ENCODE results near the gene BDH1.

The BDH1 gene

DNA sequence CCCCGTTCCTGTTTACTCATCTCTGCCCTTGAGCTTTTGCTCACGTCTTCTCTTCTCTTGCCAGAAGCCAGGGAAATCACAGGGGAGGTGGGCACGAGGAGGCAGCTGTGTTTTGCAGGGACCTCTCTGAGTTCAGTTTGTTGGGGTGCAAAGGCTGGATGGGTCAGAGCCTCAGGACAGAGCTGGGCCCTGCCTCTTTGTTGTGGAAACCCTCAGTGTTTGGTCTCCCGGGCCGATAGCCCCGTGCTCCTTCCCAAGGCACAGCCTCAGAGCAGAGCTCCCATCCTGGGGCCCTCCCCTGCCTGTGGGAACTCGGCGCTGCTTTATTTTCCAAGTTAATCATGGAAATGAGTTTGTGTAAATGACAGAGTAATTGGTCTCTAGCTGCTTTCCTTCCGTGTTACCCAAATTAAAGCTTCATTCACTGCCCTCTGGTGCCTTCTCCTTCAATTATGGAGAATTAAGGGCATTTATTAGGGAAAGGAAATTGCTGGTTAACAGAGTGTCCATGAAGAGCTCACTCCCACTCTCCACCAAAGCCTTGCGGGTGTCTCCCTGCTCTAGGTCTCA, 40.9 kb downstream of the BDH1 start:
- no peak for DNase-seq (ENCODE audit: low read depth)
- H3K4me3 ChIP-seq (ENCODE audit: low read depth, low read length): no peak overlapping the region
- TF ChIP-seq POLR2A (IDR thresholded peaks at IDR 0.05; ENCODE audit: extremely low read depth, insufficient read length) (no peak), MYC (IDR thresholded peaks at IDR 0.05; ENCODE audit: low read depth, low read length) (no peak)
- TF ChIP-seq, protein P1, sequence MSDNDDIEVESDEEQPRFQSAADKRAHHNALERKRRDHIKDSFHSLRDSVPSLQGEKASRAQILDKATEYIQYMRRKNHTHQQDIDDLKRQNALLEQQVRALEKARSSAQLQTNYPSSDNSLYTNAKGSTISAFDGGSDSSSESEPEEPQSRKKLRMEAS (IDR thresholded peaks at IDR 0.05; ENCODE audit: low read depth, low read length): no peak
- TF ChIP-seq, protein P2, sequence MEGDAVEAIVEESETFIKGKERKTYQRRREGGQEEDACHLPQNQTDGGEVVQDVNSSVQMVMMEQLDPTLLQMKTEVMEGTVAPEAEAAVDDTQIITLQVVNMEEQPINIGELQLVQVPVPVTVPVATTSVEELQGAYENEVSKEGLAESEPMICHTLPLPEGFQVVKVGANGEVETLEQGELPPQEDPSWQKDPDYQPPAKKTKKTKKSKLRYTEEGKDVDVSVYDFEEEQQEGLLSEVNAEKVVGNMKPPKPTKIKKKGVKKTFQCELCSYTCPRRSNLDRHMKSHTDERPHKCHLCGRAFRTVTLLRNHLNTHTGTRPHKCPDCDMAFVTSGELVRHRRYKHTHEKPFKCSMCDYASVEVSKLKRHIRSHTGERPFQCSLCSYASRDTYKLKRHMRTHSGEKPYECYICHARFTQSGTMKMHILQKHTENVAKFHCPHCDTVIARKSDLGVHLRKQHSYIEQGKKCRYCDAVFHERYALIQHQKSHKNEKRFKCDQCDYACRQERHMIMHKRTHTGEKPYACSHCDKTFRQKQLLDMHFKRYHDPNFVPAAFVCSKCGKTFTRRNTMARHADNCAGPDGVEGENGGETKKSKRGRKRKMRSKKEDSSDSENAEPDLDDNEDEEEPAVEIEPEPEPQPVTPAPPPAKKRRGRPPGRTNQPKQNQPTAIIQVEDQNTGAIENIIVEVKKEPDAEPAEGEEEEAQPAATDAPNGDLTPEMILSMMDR (IDR thresholded peaks at IDR 0.05; ENCODE audit: low read depth, low read length): no peak

DNA sequence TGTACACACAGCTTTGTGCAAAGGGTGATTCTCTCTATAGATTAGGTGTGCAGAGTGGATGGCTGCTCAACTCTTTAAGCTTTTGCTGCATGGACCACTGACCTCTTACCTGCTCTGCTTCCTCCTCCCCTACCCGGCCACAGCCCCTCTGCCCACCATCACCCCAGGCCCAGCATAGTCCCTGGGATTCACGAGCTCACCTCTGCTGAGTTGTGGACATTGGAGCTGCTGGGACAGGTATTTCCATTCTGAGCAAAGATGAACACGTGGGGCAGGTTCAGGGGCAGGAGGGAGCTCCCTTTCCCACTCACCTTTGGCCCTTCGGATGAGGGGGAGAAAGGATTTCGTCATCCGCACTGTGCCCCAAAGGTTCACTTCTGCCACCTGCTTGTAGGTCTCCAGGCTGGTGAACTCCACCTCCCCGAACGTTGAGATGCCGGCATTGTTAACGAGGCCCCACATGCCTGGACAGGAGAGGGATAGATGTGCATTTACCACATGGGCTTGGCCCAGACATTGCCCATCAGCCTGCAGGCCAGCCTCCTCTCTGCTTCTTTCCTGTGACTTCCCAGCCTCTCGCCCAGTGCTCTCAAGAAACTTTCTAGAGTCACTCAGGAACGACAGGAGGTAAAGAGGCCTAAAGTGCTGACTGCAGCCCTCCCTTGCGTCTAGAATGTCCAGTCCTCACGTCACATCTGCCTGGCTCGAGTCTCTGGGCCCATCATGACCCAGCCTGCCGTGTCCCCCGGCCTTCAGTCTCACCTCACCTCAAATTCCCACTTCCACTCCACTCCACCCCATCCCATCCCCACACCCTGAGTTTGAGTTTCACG, 41.6 kb downstream of the BDH1 start:
- DNase-seq (ENCODE audit: low read depth): no peak
- no peak overlapping the region for H3K4me3 ChIP-seq (ENCODE audit: low read depth, low read length)
- TF ChIP-seq, protein P2 (IDR thresholded peaks at IDR 0.05; ENCODE audit: low read depth, low read length): no peak
- TF ChIP-seq, protein P1 (IDR thresholded peaks at IDR 0.05; ENCODE audit: low read depth, low read length): no peak
- TF ChIP-seq MYC (IDR thresholded peaks at IDR 0.05; ENCODE audit: low read depth, low read length) (no peak), POLR2A (IDR thresholded peaks at IDR 0.05; ENCODE audit: extremely low read depth, insufficient read length) (no peak)

GRCh38 chr3:197512691-197513571, 42.8 kb downstream of the BDH1 start:
- no peak for DNase-seq (ENCODE audit: low read depth)
- no peak overlapping the region for H3K4me3 ChIP-seq (ENCODE audit: low read depth, low read length)
- TF ChIP-seq POLR2A (IDR thresholded peaks at IDR 0.05; ENCODE audit: extremely low read depth, insufficient read length) (no peak), MYC (IDR thresholded peaks at IDR 0.05; ENCODE audit: low read depth, low read length) (no peak)
- TF ChIP-seq, protein P1 (IDR thresholded peaks at IDR 0.05; ENCODE audit: low read depth, low read length): no peak
- TF ChIP-seq, protein P2 (IDR thresholded peaks at IDR 0.05; ENCODE audit: low read depth, low read length): no peak

DNA sequence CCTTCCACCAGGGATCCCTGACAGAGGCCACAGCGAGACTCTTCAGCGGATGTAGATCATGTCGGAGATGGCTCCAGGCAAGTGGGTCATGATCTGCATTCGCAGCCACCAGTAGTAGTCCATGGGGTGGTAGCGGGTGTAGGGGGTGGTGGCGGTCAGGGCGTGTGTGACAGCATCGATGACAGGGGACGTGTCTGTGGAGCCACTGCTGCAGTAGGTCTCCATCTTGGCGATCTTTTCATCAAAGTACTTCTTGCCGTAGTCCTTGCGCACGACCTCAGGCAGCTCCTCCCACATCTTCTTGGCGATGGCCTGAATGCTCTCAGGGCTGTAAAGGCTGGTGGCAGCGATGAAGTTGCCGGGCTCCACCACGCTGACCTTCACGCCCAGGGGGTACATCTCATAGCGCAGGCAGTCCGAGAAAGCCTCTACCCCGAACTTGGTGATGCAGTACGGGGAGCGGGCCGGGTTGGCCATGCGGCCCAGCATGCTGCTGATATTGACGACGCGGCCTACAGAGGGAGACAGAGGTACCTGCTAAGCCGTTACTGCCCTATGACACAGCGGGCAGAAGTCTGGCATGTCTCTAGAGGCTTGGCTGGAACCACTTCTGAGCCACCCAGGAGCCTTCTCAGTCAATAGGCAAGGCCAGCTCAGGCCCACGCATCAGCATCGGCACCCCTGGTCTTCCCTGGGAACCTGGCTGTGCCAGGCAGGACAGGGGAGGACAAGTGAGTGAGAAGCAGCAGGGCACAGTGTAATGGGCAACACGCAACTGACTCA, 43.7 kb downstream of the BDH1 start:
- TF ChIP-seq, protein P1 (IDR thresholded peaks at IDR 0.05; ENCODE audit: low read depth, low read length): no peak
- TF ChIP-seq POLR2A (IDR thresholded peaks at IDR 0.05; ENCODE audit: extremely low read depth, insufficient read length): no peak
- H3K4me3 ChIP-seq (ENCODE audit: low read depth, low read length): no peak overlapping the region
- DNase-seq (ENCODE audit: low read depth): peak; percentile 15

- no peak for DNase-seq (ENCODE audit: low read depth)
- TF ChIP-seq, protein P1 (IDR thresholded peaks at IDR 0.05; ENCODE audit: low read depth, low read length): no peak
- TF ChIP-seq, protein P2 (IDR thresholded peaks at IDR 0.05; ENCODE audit: low read depth, low read length): no peak
- no peak for TF ChIP-seq MYC (IDR thresholded peaks at IDR 0.05; ENCODE audit: low read depth, low read length)
- no peak for TF ChIP-seq POLR2A (IDR thresholded peaks at IDR 0.05; ENCODE audit: extremely low read depth, insufficient read length)
- H3K4me3 ChIP-seq (ENCODE audit: low read depth, low read length): no peak overlapping the region
Measured at GRCh38 chr3:197511130-197511529, 44.6 kb downstream of the BDH1 start.
